VCaP (cell line): ENCODE data around the gene ZNRD2.
A peak's percentile ranks its signal among the peaks of the same experiment; 100 is the strongest.

Experiments used
- H3K27ac ChIP-seq: fragments of 450-650 bp; 2 replicates; pipeline ENCODE4 v1.5.1; 2017
- CTCF ChIP-seq: fragments of 450-650 bp; conservative IDR thresholded peaks from 2 replicates; pipeline ENCODE4 v1.5.1; 2017; ENCODE audit warnings: mild to moderate bottlenecking, moderate library complexity

The ZNRD2 gene

DNA sequence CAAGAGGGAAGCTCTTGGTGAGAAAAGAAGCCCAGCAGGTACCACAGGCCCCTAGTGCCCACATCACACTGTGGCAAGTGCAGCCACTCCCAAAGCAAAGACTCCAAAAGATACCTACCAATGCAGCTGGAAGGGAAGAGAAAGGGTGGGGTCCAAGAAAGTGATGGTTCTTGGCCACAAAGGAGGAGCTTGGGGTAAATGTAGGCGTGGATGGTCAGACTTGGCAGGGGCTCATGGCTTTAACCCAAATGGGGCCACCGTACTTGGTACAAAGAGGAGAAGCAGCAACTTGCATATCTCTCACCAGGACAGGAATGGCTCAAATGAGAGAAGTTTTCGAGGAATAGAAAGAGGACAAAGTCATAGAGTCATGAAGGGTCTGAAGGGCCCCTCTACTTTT lies 39.0 kb downstream of the ZNRD2 start:
- no peak overlapping the region for H3K27ac ChIP-seq
- no peak for TF ChIP-seq CTCF

DNA sequence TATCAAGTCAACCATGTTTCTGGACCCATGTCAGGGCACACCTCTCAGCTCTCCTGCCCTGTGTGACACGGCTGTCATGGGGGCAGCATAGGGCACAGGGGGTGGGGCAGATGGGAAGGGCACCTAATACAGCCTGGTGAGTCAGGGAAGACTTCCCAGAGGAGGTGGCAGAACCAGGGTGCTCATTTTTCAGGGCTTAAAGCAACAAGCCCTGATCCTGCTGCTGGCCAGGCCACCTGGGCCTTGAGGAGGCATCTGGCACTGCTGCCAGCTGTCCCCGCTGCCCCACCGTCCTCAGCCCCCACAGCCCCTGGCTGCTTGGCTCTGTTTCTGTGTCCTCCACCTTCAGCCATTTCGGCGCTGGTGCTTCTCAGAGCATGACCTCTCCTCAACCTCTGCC lies 39.4 kb downstream of the ZNRD2 start:
- H3K27ac ChIP-seq, result peak overlapping the region; percentile 99; the same call in 1 of the 2 replicates
- no peak for TF ChIP-seq CTCF

- TF ChIP-seq CTCF, result no peak
- H3K27ac ChIP-seq, result peak overlapping the region; percentile 99
These were observed 40.1 kb downstream of the ZNRD2 start for GRCh38 chr11:65610404-65610803.

GRCh38 chr11:65611028-65611757 lies 40.9 kb downstream of the ZNRD2 start:
- H3K27ac ChIP-seq, result peak overlapping the region; percentile 99
- TF ChIP-seq CTCF, result no peak

GRCh38 chr11:65611758-65612603 lies 41.7 kb downstream of the ZNRD2 start:
- peak overlapping the region; percentile 99 for H3K27ac ChIP-seq
- TF ChIP-seq CTCF, result no peak

DNA sequence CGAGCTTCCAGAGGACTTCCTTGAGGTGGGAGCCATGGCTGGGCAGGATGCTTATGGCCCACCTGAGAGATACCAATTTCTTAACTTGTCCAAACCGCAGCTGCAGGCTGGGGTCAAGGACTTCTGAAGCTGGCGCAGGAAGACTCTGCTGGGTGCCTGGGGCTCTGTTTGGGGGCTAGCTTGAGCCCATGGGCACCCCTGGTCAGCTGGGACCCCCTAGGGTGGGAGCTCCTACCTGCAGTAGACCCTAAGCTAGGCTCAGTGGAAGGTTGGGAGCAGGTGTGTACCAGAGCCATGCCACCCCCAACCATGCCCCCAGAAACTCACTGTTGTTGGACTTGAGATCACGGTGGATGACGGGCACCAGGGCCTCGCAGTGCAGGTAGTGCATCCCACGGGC lies 42.4 kb downstream of the ZNRD2 start:
- no peak for TF ChIP-seq CTCF
- peak overlapping the region; percentile 99 for H3K27ac ChIP-seq

GRCh38 chr11:65613091-65613928 lies 43.0 kb downstream of the ZNRD2 start:
- TF ChIP-seq CTCF, result 0 out of 2 replicates have a peak, but pooled peaks have one; percentile 24
- H3K27ac ChIP-seq, result peak overlapping the region; percentile 99
